ENCODE results near the gene FEM1A.
A peak's percentile ranks its signal among the peaks of the same experiment; 100 is the strongest.

FEM1A gene

GRCh38 chr19:4814625-4815425, 23.3 kb downstream of the FEM1A start:
- TF ChIP-seq, protein P1, sequence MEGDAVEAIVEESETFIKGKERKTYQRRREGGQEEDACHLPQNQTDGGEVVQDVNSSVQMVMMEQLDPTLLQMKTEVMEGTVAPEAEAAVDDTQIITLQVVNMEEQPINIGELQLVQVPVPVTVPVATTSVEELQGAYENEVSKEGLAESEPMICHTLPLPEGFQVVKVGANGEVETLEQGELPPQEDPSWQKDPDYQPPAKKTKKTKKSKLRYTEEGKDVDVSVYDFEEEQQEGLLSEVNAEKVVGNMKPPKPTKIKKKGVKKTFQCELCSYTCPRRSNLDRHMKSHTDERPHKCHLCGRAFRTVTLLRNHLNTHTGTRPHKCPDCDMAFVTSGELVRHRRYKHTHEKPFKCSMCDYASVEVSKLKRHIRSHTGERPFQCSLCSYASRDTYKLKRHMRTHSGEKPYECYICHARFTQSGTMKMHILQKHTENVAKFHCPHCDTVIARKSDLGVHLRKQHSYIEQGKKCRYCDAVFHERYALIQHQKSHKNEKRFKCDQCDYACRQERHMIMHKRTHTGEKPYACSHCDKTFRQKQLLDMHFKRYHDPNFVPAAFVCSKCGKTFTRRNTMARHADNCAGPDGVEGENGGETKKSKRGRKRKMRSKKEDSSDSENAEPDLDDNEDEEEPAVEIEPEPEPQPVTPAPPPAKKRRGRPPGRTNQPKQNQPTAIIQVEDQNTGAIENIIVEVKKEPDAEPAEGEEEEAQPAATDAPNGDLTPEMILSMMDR (IDR thresholded peaks at IDR 0.05; ENCODE audit: low read depth, low read length): no peak
- Histone ChIP-seq H3K36me3 (peaks cover 29% of the 10 kb centered on the region), H3K9me3 (ENCODE audit: severe bottlenecking) (peaks cover 7% of the 10 kb centered on the region), H3K27ac (no peak overlapping the region), H3K27me3 (ENCODE audit: insufficient read depth, low read depth, severe bottlenecking) (no peaks in the 10 kb centered on the region), H3K4me3 (ENCODE audit: low read depth, low read length) (no peak overlapping the region)
- DNase-seq: no peak

GRCh38 chr19:4815426-4816201, 24.1 kb downstream of the FEM1A start:
- Histone ChIP-seq H3K36me3 (peaks cover 29% of the 10 kb centered on the region), H3K27me3 (ENCODE audit: insufficient read depth, low read depth, severe bottlenecking) (no peaks in the 10 kb centered on the region), H3K9me3 (ENCODE audit: severe bottlenecking) (peaks cover 7% of the 10 kb centered on the region), H3K27ac (peak overlapping the region; percentile 73), H3K4me3 (ENCODE audit: low read depth, low read length) (no peak overlapping the region)
- TF ChIP-seq, protein P1 (IDR thresholded peaks at IDR 0.05; ENCODE audit: low read depth, low read length): no peak
- peak; percentile 91 for DNase-seq

DNA sequence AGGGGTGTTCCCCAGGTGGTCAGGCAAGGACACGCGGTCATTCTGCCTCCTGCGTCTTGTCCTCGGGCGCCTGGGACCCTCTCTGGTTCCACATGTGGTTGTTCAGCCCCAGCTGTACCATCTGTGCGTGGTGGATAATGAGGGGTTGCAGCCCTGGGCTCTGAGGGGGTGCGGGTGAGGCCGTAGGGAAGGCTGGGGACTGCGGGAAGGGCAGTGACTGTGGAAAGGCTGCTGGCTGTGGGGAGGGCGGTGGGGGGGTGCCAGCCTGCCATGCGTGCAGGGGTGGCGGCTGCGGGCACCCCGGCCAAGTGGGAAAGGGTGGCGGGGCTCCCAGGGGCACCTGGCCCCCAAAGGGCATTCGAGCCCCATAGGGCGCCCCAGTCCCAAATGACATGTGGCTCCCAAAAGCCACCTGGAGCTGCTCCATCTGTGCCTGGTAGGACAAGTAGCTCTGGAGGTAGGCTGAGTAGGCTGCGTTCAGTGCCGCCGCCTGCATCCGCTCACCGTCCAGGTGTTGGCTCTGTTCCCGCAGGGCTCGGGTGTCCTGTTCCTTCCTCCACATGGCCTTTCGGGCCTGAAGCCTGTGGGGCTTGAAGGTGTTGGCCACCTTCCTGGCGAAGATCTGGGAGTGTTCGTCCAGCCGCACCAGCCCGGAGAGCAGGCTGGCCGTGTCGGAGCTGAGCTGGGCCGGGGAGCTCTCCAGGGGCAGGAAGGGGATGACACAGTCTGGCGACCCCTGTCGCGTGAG, 24.8 kb downstream of the FEM1A start:
- Histone ChIP-seq H3K9me3 (ENCODE audit: severe bottlenecking) (peaks cover 7% of the 10 kb centered on the region), H3K27me3 (ENCODE audit: insufficient read depth, low read depth, severe bottlenecking) (no peaks in the 10 kb centered on the region), H3K36me3 (peaks cover 29% of the 10 kb centered on the region), H3K27ac (peak overlapping the region; percentile 73), H3K4me3 (ENCODE audit: low read depth, low read length) (no peak overlapping the region)
- TF ChIP-seq, protein P1 (IDR thresholded peaks at IDR 0.05; ENCODE audit: low read depth, low read length): no peak
- DNase-seq: no peak

GRCh38 chr19:4816950-4817278, 25.4 kb downstream of the FEM1A start:
- no peak for DNase-seq
- Histone ChIP-seq H3K9me3 (ENCODE audit: severe bottlenecking) (peaks cover 7% of the 10 kb centered on the region), H3K27me3 (ENCODE audit: insufficient read depth, low read depth, severe bottlenecking) (no peaks in the 10 kb centered on the region), H3K36me3 (peaks cover 29% of the 10 kb centered on the region), H3K27ac (no peak overlapping the region), H3K4me3 (ENCODE audit: low read depth, low read length) (no peak overlapping the region)
- TF ChIP-seq, protein P1 (IDR thresholded peaks at IDR 0.05; ENCODE audit: low read depth, low read length): no peak

- H3K27me3 ChIP-seq (ENCODE audit: insufficient read depth, low read depth, severe bottlenecking): no peaks in the 10 kb centered on the region
- TF ChIP-seq, protein P1 (IDR thresholded peaks at IDR 0.05; ENCODE audit: low read depth, low read length): peak; percentile 12; the same call in 1 of the 2 replicates
- H3K9me3 ChIP-seq (ENCODE audit: severe bottlenecking): peaks cover 7% of the 10 kb centered on the region
- DNase-seq: no peak
- H3K27ac ChIP-seq: no peak overlapping the region
- peaks cover 29% of the 10 kb centered on the region for H3K36me3 ChIP-seq
- no peak overlapping the region for H3K4me3 ChIP-seq (ENCODE audit: low read depth, low read length)
These were observed 26.1 kb downstream of the FEM1A start for GRCh38 chr19:4817467-4818277.
